K562 (cell line): ENCODE measurements around the gene KLK13. TPM values are rescaled to one million over a fixed set of nuclear protein-coding genes. Genes with fewer than 3 reads are reported as not detected.

Source experiments
- ATAC-seq: fragments of 200-7000 bp; cut with Tn5 transposase; 3 replicates; pipeline ENCODE4 v1.9.1; 2020; ENCODE audit warnings: moderate library complexity
- BruUV-seq: library from RNA; stranded (reverse); fragments of 400-500 nt; replicated peaks from 2 replicates; lab custom pipeline; 2021; lab: Mats Ljungman, UMichigan
- CTCF ChIA-PET: fragments of 300-600 bp; formaldehyde crosslinking; extraction: SDS; loops from one replicate; lab custom pipeline; 2021; ENCODE audit warnings: low intra/inter-chr PET ratio; lab: Yijun Ruan, JAX
- POLR2A ChIA-PET: fragments of 300-600, 350-650 bp; sonication (Branson Sonifier 250); formaldehyde crosslinking; extraction: SDS; loops from one replicate; lab custom pipeline; 2021; ENCODE audit warnings: antibody characterized with exemption, inconsistent platforms; lab: Yijun Ruan, JAX
- DNase-seq, 4 experiments: peaks; one replicate each; pipeline versions ENCODE4 v3.0.0 to v3.0.0-alpha.2; 2011 to 2018; ENCODE audit warnings: low spot score in 3 of 4, mixed read lengths in 3 of 4; ENCODE audit errors: extremely low read depth in 1 of 4
- FAIRE-seq: peaks from 2 replicates; lab custom pipeline; 2011; peaks lifted over from hg19 to GRCh38; lab: Jason Lieb, UNC
- H2AFZ ChIP-seq: 2 replicates; pipeline ENCODE4 v1.6.0; 2011; ENCODE audit warnings: low read depth, low read length, control low read depth, inconsistent platforms
- H3K27ac ChIP-seq: fragments of 200-600 bp; 3 replicates; pipeline ENCODE4 v1.8.0; 2011; ENCODE audit warnings: low read depth, mild to moderate bottlenecking, control low read depth, inconsistent platforms, low read length, moderate library complexity, mixed read lengths; ENCODE audit errors: extremely low read depth
- H3K27me3 ChIP-seq, 2 experiments: fragments of 300-600 bp in 1 of 2; 2 replicates in 1 of 2; 3 replicates in 1 of 2; pipeline versions ENCODE4 v1.6.0 to v1.8.0; 2011; ENCODE audit warnings: inconsistent platforms in 2 of 2, low read length in 2 of 2, mild to moderate bottlenecking in 1 of 2, mixed read lengths in 1 of 2, moderate library complexity in 1 of 2; ENCODE audit not compliant: control insufficient read depth in 2 of 2, insufficient read depth in 2 of 2
- H3K36me3 ChIP-seq: fragments of 300-600 bp; 3 replicates; pipeline ENCODE4 v1.8.0; 2011; ENCODE audit warnings: mild to moderate bottlenecking, low read length, inconsistent platforms; ENCODE audit not compliant: control insufficient read depth, insufficient read depth
- H3K4me1 ChIP-seq, 2 experiments: fragments of 200-600 bp in 1 of 2; replicated peaks in 1 of 2; 2 replicates in 1 of 2; 3 replicates in 1 of 2; pipeline versions ENCODE4 v1.5.1 to v1.8.0; 2011; ENCODE audit warnings: inconsistent platforms in 2 of 2, low read length in 2 of 2, mild to moderate bottlenecking in 1 of 2, mixed read lengths in 1 of 2, moderate library complexity in 1 of 2; ENCODE audit not compliant: control insufficient read depth in 2 of 2, insufficient read depth in 2 of 2
- H3K4me2 ChIP-seq: 2 replicates; pipeline ENCODE4 v1.6.1; 2011; ENCODE audit warnings: low read length, control low read depth, inconsistent platforms, mixed read lengths; ENCODE audit not compliant: insufficient read depth
- H3K4me3 ChIP-seq: fragments of 200-600 bp; sonication (generic), shearing (Covaris generic); 2 replicates; pipeline ENCODE4 v1.5.1; 2016; ENCODE audit warnings: control low read depth, inconsistent platforms
- H3K79me2 ChIP-seq: fragments of 200-600 bp; 3 replicates; pipeline ENCODE4 v1.8.0; 2011; ENCODE audit warnings: low read length, inconsistent platforms; ENCODE audit not compliant: control insufficient read depth, insufficient read depth
- H3K9ac ChIP-seq, 2 experiments: 2 replicates each; pipeline versions ENCODE4 v1.6.0 to v1.6.1; 2011; ENCODE audit warnings: low read depth in 2 of 2, low read length in 2 of 2, control low read depth in 1 of 2, inconsistent platforms in 1 of 2, mild to moderate bottlenecking in 1 of 2, mixed read lengths in 1 of 2; ENCODE audit not compliant: insufficient read depth in 1 of 2
- H3K9me1 ChIP-seq: one replicate; pipeline ENCODE4 v1.6.0; 2011; ENCODE audit warnings: inconsistent platforms, mild to moderate bottlenecking, low read length, moderate library complexity; ENCODE audit not compliant: control insufficient read depth, insufficient read depth
- H3K9me3 ChIP-seq: replicated peaks from 2 replicates; pipeline ENCODE4 v1.5.1; 2011; ENCODE audit warnings: low read depth, low read length, inconsistent platforms; ENCODE audit not compliant: control insufficient read depth, insufficient read depth
- H4K20me1 ChIP-seq: replicated peaks from 2 replicates; pipeline ENCODE4 v1.6.1; 2011; ENCODE audit warnings: low read length, inconsistent platforms, mixed read lengths; ENCODE audit not compliant: control insufficient read depth, insufficient read depth
- DLX4 ChIP-seq: fragments of 250-450 bp; sonication (Bioruptor Pico); IDR thresholded peaks from 2 replicates; pipeline ENCODE4 v1.6.1; 2021; ENCODE audit warnings: mild to moderate bottlenecking
- ILF3 ChIP-seq: fragments of 450-650 bp; IDR thresholded peaks from 2 replicates; pipeline ENCODE4 v1.6.1; 2018; ENCODE audit warnings: antibody characterized with exemption, mild to moderate bottlenecking, moderate library complexity, borderline replicate concordance
- RBM14 ChIP-seq: fragments of 200-400 bp; formaldehyde crosslinking; IDR thresholded peaks from 2 replicates; pipeline ENCODE4 v1.6.1; 2018; ENCODE audit warnings: low read depth, mild to moderate bottlenecking, low read length, moderate library complexity, borderline replicate concordance; ENCODE audit not compliant: insufficient read depth
- RBM22 ChIP-seq: fragments of 200-400 bp; formaldehyde crosslinking; IDR thresholded peaks from 2 replicates; pipeline ENCODE4 v1.6.1; 2018; ENCODE audit warnings: low read length, low read depth; ENCODE audit not compliant: poor library complexity, severe bottlenecking
- TGIF2 ChIP-seq: sonication (generic); formaldehyde crosslinking; IDR thresholded peaks from 2 replicates; pipeline ENCODE4 v1.8.1; 2022; ENCODE audit warnings: mild to moderate bottlenecking, missing genetic modification reagents, moderate library complexity
- UBTF ChIP-seq, 2 experiments: IDR thresholded peaks; 2 replicates each; pipeline ENCODE4 v1.6.1; 2012; ENCODE audit warnings: improper control_type of control experiment in 2 of 2, low read depth in 2 of 2, low read length in 2 of 2, borderline replicate concordance in 1 of 2
- USF1 ChIP-seq: sonication (generic); formaldehyde crosslinking; IDR thresholded peaks from 2 replicates; pipeline ENCODE4 v1.9.0; 2022; ENCODE audit warnings: mild to moderate bottlenecking, missing genetic modification reagents
- WGBS: fragments of 100-300 bp; shearing (Covaris generic); methylation state at CpG from one replicate; pipeline ENCODE4 v1.1.6; 2016; ENCODE audit warnings: low coverage, mixed read lengths; ENCODE audit not compliant: insufficient coverage; ENCODE audit errors: missing lambda C conversion rate; 5-methylcytosine and 5-hydroxymethylcytosine counted together
- in situ Hi-C: fragments of 300-500 bp; cut with MboI; formaldehyde crosslinking; loops from 4 replicates; pipeline ENCODE4 v1.15.0; 2018; ENCODE audit warnings: inconsistent platforms, mixed read lengths
- intact Hi-C: fragments of 100-400 bp; cut with micrococcal nuclease; formaldehyde crosslinking; loops from 2 replicates; pipeline ENCODE4 v1.14.2; 2022
- polyA plus RNA-seq, 8 experiments: library from polyadenylated mRNA; depleted of rRNA in 4 of 8; stranded (reverse) in 5 of 8; unstranded in 3 of 8; fragments of >200 nt; fragmentation: Nextera tagmentation in 2 of 8; fragmentation: Illumina TruSeq in 1 of 8; extraction: Ambion mirVana in 2 of 8; extraction: Trizol in 1 of 8; gene quantifications; 2 replicates each; pipeline versions ENCODE4 v1.2.1 to v1.2.3, GENCODE V29; 2011 to 2014; ENCODE audit warnings: inconsistent platforms in 1 of 8, missing spikeins in 1 of 8
- total RNA-seq, 7 experiments: library from RNA; depleted of rRNA in 6 of 7; stranded (reverse); fragments of >200 nt in 6 of 7; fragmentation: Illumina TruSeq in 2 of 7; extraction: Trizol in 2 of 7; gene quantifications; 2 replicates each; pipeline versions ENCODE4 v1.2.1 to v1.2.3, GENCODE V29; 2011 to 2021; ENCODE audit warnings: low replicate concordance in 1 of 7

KLK13 gene
- total and polyA plus RNA-seq, 9 of the 15 experiments (the other 6 are each of a cell fraction or from before 2014, with no cell fraction given) = 0.72 to 9.0 (median 2.3) TPM

- peak; percentile 35 for FAIRE-seq
- no TSS peak for BruUV-seq
- ChIA-PET POLR2A (no interaction called here), CTCF (no interaction called here)
- peaks cover 47% of the 10 kb centered on the region; the same call in 2 of the 3 replicates for H3K36me3 ChIP-seq
- H3K9me3 ChIP-seq = no peaks in the 10 kb centered on the region
- in situ Hi-C loops = no loop called here
- H3K9ac ChIP-seq = no peak overlapping the region
- no peak for ATAC-seq
- peaks cover 0 to 4% of the 10 kb centered on the region in 2 experiments; a peak in 1 of 5 replicates for H3K4me1 ChIP-seq
- no peak for TF ChIP-seq TGIF2 (CRISPR knock-in tag)
- no peak overlapping the region for H3K4me3 ChIP-seq
- H4K20me1 ChIP-seq = peaks cover 8% of the 10 kb centered on the region
- no peak overlapping the region for H2AFZ ChIP-seq
- WGBS = 72% methylated on average over 5 of the region's 5 CpGs
- peaks cover 15% of the 10 kb centered on the region for H3K79me2 ChIP-seq
- H3K27ac ChIP-seq = no peak overlapping the region
- no peak overlapping the region for H3K4me2 ChIP-seq
- no peak for DNase-seq
- peaks cover 5% of the 10 kb centered on the region for H3K9me1 ChIP-seq
- no peaks in the 10 kb centered on the region for H3K27me3 ChIP-seq
- intact Hi-C loops = no loop called here
Observed at GRCh38 chr19:51101171-51101865, 36.4 kb upstream of the KLK13 start.

GRCh38 chr19:51100601-51101000 lies 35.7 kb upstream of the KLK13 start:
- Histone ChIP-seq H3K27me3 (no peaks in the 10 kb centered on the region), H3K4me2 (no peak overlapping the region), H4K20me1 (peaks cover 8% of the 10 kb centered on the region), H2AFZ (no peak overlapping the region), H3K4me1 (peaks cover 0 to 4% of the 10 kb centered on the region in 2 experiments; a peak in 1 of 5 replicates), H3K79me2 (peaks cover 8% of the 10 kb centered on the region; the same call in 1 of the 3 replicates), H3K4me3 (no peak overlapping the region), H3K9me3 (no peaks in the 10 kb centered on the region), H3K27ac (no peak overlapping the region), H3K9ac (no peak overlapping the region), H3K9me1 (peaks cover 5% of the 10 kb centered on the region), H3K36me3 (peaks cover 42% of the 10 kb centered on the region; the same call in 2 of the 3 replicates)
- FAIRE-seq (no peak), ATAC-seq (no peak), DNase-seq (no peak)
- 73% methylated on average over 3 of the region's 3 CpGs for WGBS
- intact Hi-C loops (no loop called here), in situ Hi-C loops (no loop called here)
- POLR2A ChIA-PET = no interaction called here
- CTCF ChIA-PET = no interaction called here
- TF ChIP-seq USF1 (CRISPR knock-in tag) (no peak), RBM22 (no peak), ILF3 (no peak), RBM14 (no peak), DLX4 (CRISPR knock-in tag) (no peak), UBTF (IDR thresholded peaks at IDR 0.05; ENCODE audit: borderline replicate concordance in 1 of 2, low read depth in 2 of 2, low read length in 2 of 2) (no peak)
- BruUV-seq = no TSS peak
